Measurements from ENCODE around the gene ZIC1. TPM values are rescaled to one million over a fixed set of nuclear protein-coding genes. Genes with fewer than 3 reads are reported as not detected.

The ZIC1 gene
- total and polyA plus RNA-seq, 2 experiments from 2014 or later: 0.21 to 0.95 TPM

GRCh38 chr3:147401421-147401820 is 7.7 kb upstream of the ZIC1 start:
- TF ChIP-seq ZNF462 (CRISPR knock-in tag; IDR thresholded peaks at IDR 0.05): no peak
- TF ChIP-seq CREB1 (CRISPR knock-in tag; IDR thresholded peaks at IDR 0.05; ENCODE audit: low read depth): no peak
- no peak for TF ChIP-seq CTCF (conservative IDR thresholded peaks at IDR 0.05; ENCODE audit: low read depth in 2 of 2)
- TF ChIP-seq EZH2phosphoT487 (IDR thresholded peaks at IDR 0.05; ENCODE audit: unreplicated experiment): no peak
- no peak for TF ChIP-seq EZH2 (IDR thresholded peaks at IDR 0.05; ENCODE audit: low read depth, unreplicated experiment)
- no peak for TF ChIP-seq ZNF114 (CRISPR knock-in tag; IDR thresholded peaks at IDR 0.05)
- TF ChIP-seq ZNF331 (CRISPR knock-in tag; IDR thresholded peaks at IDR 0.05; ENCODE audit: low read depth): no peak
- TF ChIP-seq REST (IDR thresholded peaks at IDR 0.05; ENCODE audit: unreplicated experiment): no peak
- no peak for TF ChIP-seq STAT1 (IDR thresholded peaks at IDR 0.05; ENCODE audit: unreplicated experiment)
- no peak for TF ChIP-seq ETS1 (IDR thresholded peaks at IDR 0.05)
- TF ChIP-seq POLR2AphosphoS5 (IDR thresholded peaks at IDR 0.05; ENCODE audit: low read depth): no peak
- TF ChIP-seq NANOG (IDR thresholded peaks at IDR 0.05; ENCODE audit: borderline replicate concordance): no peak; the same call in 1 of the 2 replicates
- TF ChIP-seq JUNB (IDR thresholded peaks at IDR 0.05; ENCODE audit: unreplicated experiment): no peak
- Histone ChIP-seq H3K9me2 (ENCODE audit: insufficient read depth) (peaks cover 6% of the 10 kb centered on the region; the same call in 1 of the 2 replicates), H3K27ac (ENCODE audit: low read depth) (no peak overlapping the region), H3F3A (replicated peaks; ENCODE audit: low read depth) (peaks cover 34% of the 10 kb centered on the region), H3K79me2 (replicated peaks; ENCODE audit: insufficient read depth) (no peaks in the 10 kb centered on the region), H2AFZ (no peak overlapping the region), H3K36me3 (ENCODE audit: insufficient read depth) (no peaks in the 10 kb centered on the region), H4K20me1 (replicated peaks; ENCODE audit: insufficient read depth) (no peaks in the 10 kb centered on the region; the same call in 1 of the 2 replicates), H3K4me1 (ENCODE audit: insufficient read depth) (peaks cover 78% of the 10 kb centered on the region), H3K27me3 (ENCODE audit: insufficient read depth) (peaks cover 100% of the 10 kb centered on the region), H3K4me3 (no peak overlapping the region), H3K4me2 (peak overlapping the region; percentile 95)
- ATAC-seq (no peak), DNase-seq (ENCODE audit: low spot score) (peak; percentile 55)
- no peaks in the 10 kb centered on the region; the same call in 1 of the 3 replicates for H3K9me3 Mint-ChIP-seq
- H3K4me3 Mint-ChIP-seq: no peak overlapping the region
- H3K4me1 Mint-ChIP-seq: peaks cover 71% of the 10 kb centered on the region
- H3K27me3 Mint-ChIP-seq (ENCODE audit: insufficient read depth, low read depth, poor library complexity): peaks cover 99% of the 10 kb centered on the region
- H3K36me3 Mint-ChIP-seq (ENCODE audit: low read depth): no peaks in the 10 kb centered on the region
- H3K27ac Mint-ChIP-seq: no peak overlapping the region
